Testis (tissue), 3 donors: ENCODE measurements around the gene HNMT. TPM values are rescaled to one million over a fixed set of nuclear protein-coding genes. Genes with fewer than 3 reads are reported as not detected.

ENCODE experiments used
- DNase-seq: peaks from one replicate; pipeline ENCODE4 v3.0.0-alpha.2; 2019
- H3K27ac ChIP-seq, 2 donors: fragments of 200-600 bp; sonication (generic); one replicate each; pipeline ENCODE4 v1.5.1; 2019
- H3K27me3 ChIP-seq: fragments of 200-600 bp; sonication (generic); one replicate; pipeline ENCODE4 v1.5.1; 2019
- H3K36me3 ChIP-seq: fragments of 200-600 bp; sonication (generic); one replicate; pipeline ENCODE4 v1.5.1; 2017; ENCODE audit warnings: low read depth; ENCODE audit errors: missing control alignments
- H3K4me1 ChIP-seq: fragments of 200-600 bp; sonication (generic); one replicate; pipeline ENCODE4 v1.5.1; 2019
- H3K4me3 ChIP-seq, 2 donors: fragments of 200-600 bp; sonication (generic); one replicate each; pipeline ENCODE4 v1.5.1; 2017 to 2019
- H3K9me3 ChIP-seq: fragments of 200-600 bp; sonication (generic); one replicate; pipeline ENCODE4 v1.5.1; 2017
- CTCF ChIP-seq, 3 experiments: fragments of 450-650 bp in 2 of 3; fragments of 200-600 bp in 1 of 3; sonication (generic) in 1 of 3; IDR thresholded peaks; one replicate each; pipeline ENCODE4 v1.5.1; 2016 to 2019; ENCODE audit warnings: antibody characterized with exemption in 3 of 3, mild to moderate bottlenecking in 2 of 3, moderate library complexity in 1 of 3
- POLR2A ChIP-seq: fragments of 450-650 bp; IDR thresholded peaks from one replicate; pipeline ENCODE4 v1.6.1; 2017; ENCODE audit warnings: antibody characterized with exemption, mild to moderate bottlenecking, moderate library complexity
- WGBS, 2 donors: methylation state at CpG; one replicate each; pipeline ENCODE4 v1.1.5; 2018; 5-methylcytosine and 5-hydroxymethylcytosine counted together
- intact Hi-C: fragments of 100-400 bp; cut with DNase I; formaldehyde crosslinking; loops from one replicate; pipeline ENCODE4 v1.15.1; 2023; ENCODE audit warnings: low total_unique reads
- polyA plus RNA-seq: library from polyadenylated mRNA; stranded (reverse); fragments of 350-450 nt; fragmentation: Illumina TruSeq; extraction: RNeasy Lipid Tissue Mini Kit (QIAGEN cat#74804); gene quantifications from one replicate; pipeline ENCODE4 v1.2.3, GENCODE V29; 2014; ENCODE audit warnings: low read depth, low replicate concordance; ENCODE audit not compliant: insufficient read depth
- total RNA-seq, 2 donors: library from RNA; depleted of rRNA; stranded (reverse); fragments of >200 nt; gene quantifications; one replicate each; pipeline ENCODE4 v1.2.3, GENCODE V29; 2016

HNMT gene
- total and polyA plus RNA-seq, 3 donors from 2014 or later, result 13.6 to 20.8 (median 15.7) TPM

- Histone ChIP-seq H3K27me3 (no peaks in the 10 kb centered on the region), H3K27ac (no peak overlapping the region), H3K9me3 (no peaks in the 10 kb centered on the region), H3K36me3 (no peaks in the 10 kb centered on the region), H3K4me3 (no peak overlapping the region), H3K4me1 (no peaks in the 10 kb centered on the region)
- WGBS, 2 donors, result 83 to 86% methylated on average over 4 of the region's 4 CpGs
- DNase-seq, result no peak
- TF ChIP-seq POLR2A, result no peak
- intact Hi-C loops, result no loop called here
These were observed 14.0 kb upstream of the HNMT start for GRCh38 chr2:137950238-137950637.

- TF ChIP-seq POLR2A (no peak), CTCF (IDR thresholded peaks at IDR 0.05) (no peak)
- WGBS, 2 donors, result 80% methylated on average over 3 of the region's 3 CpGs
- Histone ChIP-seq H3K4me3 (no peak overlapping the region), H3K36me3 (no peaks in the 10 kb centered on the region), H3K27ac (no peak overlapping the region), H3K4me1 (no peaks in the 10 kb centered on the region), H3K9me3 (no peaks in the 10 kb centered on the region), H3K27me3 (no peaks in the 10 kb centered on the region)
- no peak for DNase-seq
- intact Hi-C loops, result no loop called here
These were observed 12.7 kb upstream of the HNMT start for GRCh38 chr2:137951586-137951985.

GRCh38 chr2:137952586-137953129, 11.6 kb upstream of the HNMT start:
- 50 to 78% methylated on average over 9 of the region's 9 CpGs for WGBS, 2 donors
- no peaks in the 10 kb centered on the region for H3K27me3 ChIP-seq
- no peaks in the 10 kb centered on the region for H3K36me3 ChIP-seq
- H3K9me3 ChIP-seq, result no peaks in the 10 kb centered on the region
- H3K4me3 ChIP-seq, result no peak overlapping the region
- intact Hi-C loops, result no loop called here
- no peak for DNase-seq
- TF ChIP-seq POLR2A (no peak), CTCF (IDR thresholded peaks at IDR 0.05) (no peak)
- H3K27ac ChIP-seq, result no peak overlapping the region
- H3K4me1 ChIP-seq, result no peaks in the 10 kb centered on the region

- H3K27me3 ChIP-seq, result no peaks in the 10 kb centered on the region
- TF ChIP-seq POLR2A, result no peak
- TF ChIP-seq CTCF (IDR thresholded peaks at IDR 0.05), result no peak
- no peak overlapping the region for H3K27ac ChIP-seq
- intact Hi-C loops, result no loop called here
- H3K9me3 ChIP-seq, result no peaks in the 10 kb centered on the region
- no peaks in the 10 kb centered on the region for H3K4me1 ChIP-seq
- H3K4me3 ChIP-seq, result no peak overlapping the region
- no peak for DNase-seq
- WGBS, 2 donors, result 93 to 97% methylated on average over 2 of the region's 2 CpGs
- H3K36me3 ChIP-seq, result no peaks in the 10 kb centered on the region
These were observed 8.7 kb upstream of the HNMT start for GRCh38 chr2:137955536-137955935.

GRCh38 chr2:137957033-137957432, 7.2 kb upstream of the HNMT start:
- H3K9me3 ChIP-seq, result no peaks in the 10 kb centered on the region
- no peaks in the 10 kb centered on the region for H3K36me3 ChIP-seq
- no peaks in the 10 kb centered on the region for H3K27me3 ChIP-seq
- H3K27ac ChIP-seq, result no peak overlapping the region
- no peak overlapping the region for H3K4me3 ChIP-seq
- intact Hi-C loops, result no loop called here
- no peaks in the 10 kb centered on the region for H3K4me1 ChIP-seq
- TF ChIP-seq POLR2A (no peak), CTCF (IDR thresholded peaks at IDR 0.05) (no peak)
- WGBS, 2 donors, result 89 to 97% methylated on average over 1 of the region's 1 CpG
- DNase-seq, result no peak
